ENCODE measurements around the gene JMY. TPM values are rescaled to one million over a fixed set of nuclear protein-coding genes. Genes with fewer than 3 reads are reported as not detected.

Gene JMY
- total RNA-seq, 5 donors from 2014 or later (not counting 1 experiment from before 2014, with no cell fraction given): 18.0 to 45.3 (median 21.1) TPM

DNA sequence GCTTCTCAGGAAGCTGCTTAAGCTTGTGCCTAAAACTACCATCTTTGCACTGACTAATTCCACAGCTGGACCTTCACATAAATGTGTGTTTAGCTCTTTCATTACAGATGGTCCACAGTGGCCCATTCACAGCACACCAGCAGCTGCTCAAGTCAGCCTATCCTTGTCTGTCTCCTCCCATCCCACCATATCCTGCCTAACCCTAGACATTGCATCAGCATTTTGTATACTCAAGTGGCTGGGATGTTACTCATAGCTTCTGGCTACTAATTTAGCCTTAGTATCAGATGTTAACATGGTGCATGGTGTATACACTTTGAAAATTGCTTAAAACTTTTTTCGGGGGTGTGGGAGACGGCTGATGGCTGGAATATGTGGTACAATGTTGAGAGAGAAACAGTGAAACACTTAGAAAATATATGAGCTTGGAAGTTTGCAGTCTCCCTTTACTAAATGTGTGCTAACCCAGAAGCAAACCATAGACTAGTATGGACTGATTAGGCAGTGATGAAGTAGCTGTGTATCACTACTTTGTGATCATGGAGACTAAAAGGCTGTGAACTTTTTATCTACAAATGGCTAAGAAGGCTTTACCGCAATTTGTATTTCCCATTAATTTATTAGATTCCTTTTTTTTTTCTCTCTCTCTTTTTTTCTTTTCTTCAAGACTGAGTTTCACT is 83.1 kb downstream of the JMY start:
- H3K36me3 ChIP-seq (ENCODE audit: control insufficient read depth in 2 of 2, extremely low read depth in 1 of 2, insufficient read depth in 1 of 2, low read length in 1 of 2): peaks cover 0 to 53% of the 10 kb centered on the region in 2 donors
- WGBS (ENCODE audit: insufficient coverage): 100% methylated on average over 2 of the region's 3 CpGs
- Mint-ChIP-seq H3K27ac (no peak overlapping the region), H3K27me3 (no peaks in the 10 kb centered on the region), H3K4me3 (no peak overlapping the region), H3K4me1 (no peaks in the 10 kb centered on the region), H3K9me3 (no peaks in the 10 kb centered on the region), H3K36me3 (peaks cover 55% of the 10 kb centered on the region)
- H3K27me3 ChIP-seq (replicated peaks in 1 of 2; ENCODE audit: control insufficient read depth in 2 of 2, extremely low read depth in 1 of 2, insufficient read depth in 2 of 2, low read length in 1 of 2): no peaks in the 10 kb centered on the region
- no peaks in the 10 kb centered on the region for H3K4me1 ChIP-seq (ENCODE audit: control insufficient read depth in 1 of 2, extremely low read depth in 1 of 2, insufficient read depth in 2 of 2, low read length in 2 of 2)
- no peak overlapping the region for H3K4me3 ChIP-seq (ENCODE audit: control insufficient read depth in 1 of 2, extremely low read depth in 1 of 2, low read length in 1 of 2)
- no peaks in the 10 kb centered on the region for H3K9me3 ChIP-seq
- peak in 1 of 4 experiments; percentile 24 for ATAC-seq (replicated peaks in 1 of 4)
- ChIA-PET POLR2A (interaction anchor here (0.6 to 0.7 kb wide), 2 partner anchors 9 to 15 kb away, joined by 5 to 6 read pairs; no protein-coding TSS in a partner anchor), CTCF (no interaction called here)
- no peak overlapping the region for H3K27ac ChIP-seq (ENCODE audit: low read length)
- no peak for DNase-seq

DNA sequence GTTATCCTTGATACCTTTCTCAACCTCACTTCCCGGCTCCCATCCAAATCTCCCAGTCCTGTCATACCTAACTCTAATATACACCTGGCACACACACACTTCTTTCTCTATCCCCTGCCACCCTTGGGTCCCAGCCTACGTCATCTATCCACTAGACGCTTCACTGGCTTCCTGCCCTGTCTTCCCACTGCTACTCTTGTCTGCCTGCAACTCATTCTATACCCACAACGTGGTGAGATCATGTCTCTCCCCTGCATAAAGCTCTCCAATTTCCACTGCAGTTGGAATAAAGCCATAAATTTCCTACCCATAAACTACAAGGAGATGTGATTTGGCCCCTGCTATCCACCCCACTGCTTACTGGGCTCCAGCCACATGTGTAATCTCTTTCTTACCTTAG is 93.5 kb downstream of the JMY start:
- no peaks in the 10 kb centered on the region for H3K4me1 ChIP-seq (ENCODE audit: control insufficient read depth in 1 of 2, extremely low read depth in 1 of 2, insufficient read depth in 2 of 2, low read length in 2 of 2)
- H3K36me3 ChIP-seq (ENCODE audit: control insufficient read depth in 2 of 2, extremely low read depth in 1 of 2, insufficient read depth in 1 of 2, low read length in 1 of 2): no peaks in the 10 kb centered on the region
- 90% methylated on average over 4 of the region's 4 CpGs for WGBS (ENCODE audit: insufficient coverage)
- no peak overlapping the region for H3K4me3 Mint-ChIP-seq
- H3K27ac Mint-ChIP-seq: no peak overlapping the region
- H3K9me3 Mint-ChIP-seq: no peaks in the 10 kb centered on the region
- H3K36me3 Mint-ChIP-seq: peaks cover 3% of the 10 kb centered on the region
- CTCF ChIA-PET: no interaction called here
- H3K27me3 ChIP-seq (replicated peaks in 1 of 2; ENCODE audit: control insufficient read depth in 2 of 2, extremely low read depth in 1 of 2, insufficient read depth in 2 of 2, low read length in 1 of 2): peaks cover 0 to 8% of the 10 kb centered on the region in 2 experiments
- ATAC-seq (replicated peaks in 1 of 4): no peak
- POLR2A ChIA-PET: no interaction called here
- H3K9me3 ChIP-seq: no peaks in the 10 kb centered on the region
- no peak overlapping the region for H3K27ac ChIP-seq (ENCODE audit: low read length)
- H3K4me3 ChIP-seq (ENCODE audit: control insufficient read depth in 1 of 2, extremely low read depth in 1 of 2, low read length in 1 of 2): no peak overlapping the region
- peaks cover 0 to 7% of the 10 kb centered on the region in 2 donors for H3K27me3 Mint-ChIP-seq
- no peaks in the 10 kb centered on the region for H3K4me1 Mint-ChIP-seq
- DNase-seq: no peak

DNA sequence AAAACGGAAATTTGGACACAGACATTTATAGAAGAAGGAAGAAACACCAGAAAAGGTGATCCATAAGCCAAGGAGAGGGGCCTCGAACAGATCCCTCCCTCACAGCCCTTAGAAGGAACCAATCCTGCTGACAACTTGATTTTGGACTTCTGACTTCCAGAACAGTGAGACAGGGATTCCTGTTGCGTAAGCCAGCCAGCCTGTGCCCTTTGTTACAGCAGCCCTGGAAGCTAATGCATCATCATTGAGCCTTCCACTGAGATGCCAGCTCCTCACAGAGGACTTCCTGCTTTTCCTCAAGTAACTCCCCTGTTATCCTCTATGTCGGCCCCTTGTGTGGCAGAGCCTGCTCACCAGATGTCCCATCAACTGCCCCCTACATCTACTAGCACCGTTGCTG is 94.1 kb downstream of the JMY start:
- H3K36me3 Mint-ChIP-seq: peaks cover 3% of the 10 kb centered on the region
- ChIA-PET CTCF (no interaction called here), POLR2A (no interaction called here)
- Histone ChIP-seq H3K4me1 (ENCODE audit: control insufficient read depth in 1 of 2, extremely low read depth in 1 of 2, insufficient read depth in 2 of 2, low read length in 2 of 2) (no peaks in the 10 kb centered on the region), H3K27me3 (replicated peaks in 1 of 2; ENCODE audit: control insufficient read depth in 2 of 2, extremely low read depth in 1 of 2, insufficient read depth in 2 of 2, low read length in 1 of 2) (peaks cover 0 to 8% of the 10 kb centered on the region in 2 experiments), H3K4me3 (ENCODE audit: control insufficient read depth in 1 of 2, extremely low read depth in 1 of 2, low read length in 1 of 2) (no peak overlapping the region), H3K27ac (ENCODE audit: low read length) (no peak overlapping the region), H3K9me3 (no peaks in the 10 kb centered on the region), H3K36me3 (ENCODE audit: control insufficient read depth in 2 of 2, extremely low read depth in 1 of 2, insufficient read depth in 1 of 2, low read length in 1 of 2) (no peaks in the 10 kb centered on the region)
- peaks cover 0 to 7% of the 10 kb centered on the region in 2 donors for H3K27me3 Mint-ChIP-seq
- H3K4me1 Mint-ChIP-seq: no peaks in the 10 kb centered on the region
- DNase-seq: no peak
- ATAC-seq (replicated peaks in 1 of 4): no peak
- no peak overlapping the region for H3K27ac Mint-ChIP-seq
- H3K4me3 Mint-ChIP-seq: no peak overlapping the region
- 63% methylated on average over 3 of the region's 5 CpGs for WGBS (ENCODE audit: insufficient coverage)
- H3K9me3 Mint-ChIP-seq: peaks cover 0 to 3% (median 0%) of the 10 kb centered on the region in 3 donors

DNA sequence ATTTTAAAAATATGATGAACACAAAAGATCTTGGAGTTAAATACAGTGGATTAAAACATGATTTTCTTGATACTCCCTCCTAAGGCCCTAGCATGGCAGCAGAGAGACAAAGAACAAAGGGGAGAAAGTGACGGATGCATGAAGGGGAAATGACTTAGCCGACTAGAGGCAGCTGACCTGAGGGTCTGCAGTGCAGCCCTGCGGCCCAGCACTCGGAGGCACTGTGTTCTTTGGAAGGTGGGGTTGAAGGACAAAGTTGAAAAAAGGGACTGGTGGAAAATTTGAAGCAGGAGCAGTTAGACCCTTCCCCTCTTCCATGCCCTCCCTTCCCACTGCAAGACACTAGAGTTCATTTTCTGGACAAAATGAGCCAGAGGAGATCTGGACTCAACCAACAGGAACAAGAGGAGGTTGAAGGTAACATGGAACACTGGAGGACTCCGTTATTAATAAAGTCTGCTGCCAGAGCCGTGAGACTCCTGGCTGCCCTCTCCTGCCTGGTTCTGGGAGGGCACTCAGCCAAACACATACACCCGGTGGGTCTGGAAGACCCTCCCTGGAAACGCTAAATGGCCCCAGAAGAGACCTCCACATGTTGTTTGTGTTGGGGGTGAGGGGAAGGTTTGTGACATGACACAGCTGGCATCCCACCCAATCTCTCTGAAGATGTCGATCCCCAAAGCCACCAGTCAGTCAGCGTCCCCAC is 98.1 kb downstream of the JMY start:
- peaks cover 4 to 8% (median 4%) of the 10 kb centered on the region in 3 donors for H3K9me3 Mint-ChIP-seq
- no peaks in the 10 kb centered on the region for H3K4me1 Mint-ChIP-seq
- POLR2A ChIA-PET: interaction anchor here in 1 of 2 donors (0.6 kb wide), 1 partner anchor 15 kb away, joined by 6 read pairs; no protein-coding TSS in a partner anchor
- H3K27ac Mint-ChIP-seq: no peak overlapping the region
- DNase-seq (no peak), ATAC-seq (replicated peaks in 1 of 4) (peak in 1 of 4 experiments; percentile 3)
- H3K9me3 ChIP-seq: no peaks in the 10 kb centered on the region
- H3K4me1 ChIP-seq (ENCODE audit: control insufficient read depth in 1 of 2, extremely low read depth in 1 of 2, insufficient read depth in 2 of 2, low read length in 2 of 2): no peaks in the 10 kb centered on the region
- H3K27me3 ChIP-seq (replicated peaks in 1 of 2; ENCODE audit: control insufficient read depth in 2 of 2, extremely low read depth in 1 of 2, insufficient read depth in 2 of 2, low read length in 1 of 2): peaks cover 0 to 8% of the 10 kb centered on the region in 2 experiments
- peaks cover 10 to 12% of the 10 kb centered on the region in 2 donors for H3K27me3 Mint-ChIP-seq
- no peaks in the 10 kb centered on the region for H3K36me3 Mint-ChIP-seq
- H3K4me3 Mint-ChIP-seq: no peak overlapping the region
- no peak overlapping the region for H3K4me3 ChIP-seq (ENCODE audit: control insufficient read depth in 1 of 2, extremely low read depth in 1 of 2, low read length in 1 of 2)
- H3K36me3 ChIP-seq (ENCODE audit: control insufficient read depth in 2 of 2, extremely low read depth in 1 of 2, insufficient read depth in 1 of 2, low read length in 1 of 2): no peaks in the 10 kb centered on the region
- WGBS (ENCODE audit: insufficient coverage): 90% methylated on average over 3 of the region's 10 CpGs
- CTCF ChIA-PET: no interaction called here
- H3K27ac ChIP-seq (ENCODE audit: low read length): no peak overlapping the region

DNA sequence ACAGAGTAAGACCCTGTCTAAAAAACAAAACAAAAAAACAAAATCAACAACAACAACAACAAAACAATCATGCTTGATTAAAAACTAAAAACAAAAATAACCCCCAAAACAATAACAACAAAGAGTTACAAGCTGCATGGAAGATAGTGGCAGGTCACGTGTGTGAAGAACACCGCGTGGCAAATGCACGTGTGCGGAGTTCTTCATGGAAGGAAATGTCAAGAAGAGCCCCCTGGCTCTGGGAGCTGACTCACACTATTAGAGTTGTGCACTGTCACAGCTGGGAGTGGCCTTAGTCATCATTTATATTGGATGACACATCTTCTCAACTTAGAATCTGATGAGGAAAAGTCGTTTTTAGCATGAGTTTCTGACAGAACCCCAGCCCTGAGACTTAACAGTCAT is 110.5 kb downstream of the JMY start:
- H3K4me3 Mint-ChIP-seq: no peak overlapping the region
- H3K27ac Mint-ChIP-seq: no peak overlapping the region
- Histone ChIP-seq H3K27ac (ENCODE audit: low read length) (no peak overlapping the region), H3K4me3 (ENCODE audit: control insufficient read depth in 1 of 2, extremely low read depth in 1 of 2, low read length in 1 of 2) (no peak overlapping the region), H3K27me3 (replicated peaks in 1 of 2; ENCODE audit: control insufficient read depth in 2 of 2, extremely low read depth in 1 of 2, insufficient read depth in 2 of 2, low read length in 1 of 2) (peaks cover 0 to 15% of the 10 kb centered on the region in 2 experiments), H3K36me3 (ENCODE audit: control insufficient read depth in 2 of 2, extremely low read depth in 1 of 2, insufficient read depth in 1 of 2, low read length in 1 of 2) (no peaks in the 10 kb centered on the region), H3K9me3 (no peaks in the 10 kb centered on the region), H3K4me1 (ENCODE audit: control insufficient read depth in 1 of 2, extremely low read depth in 1 of 2, insufficient read depth in 2 of 2, low read length in 2 of 2) (no peaks in the 10 kb centered on the region)
- no peaks in the 10 kb centered on the region for H3K4me1 Mint-ChIP-seq
- DNase-seq: no peak
- no peaks in the 10 kb centered on the region for H3K9me3 Mint-ChIP-seq
- H3K36me3 Mint-ChIP-seq: no peaks in the 10 kb centered on the region
- ATAC-seq (replicated peaks in 1 of 4): no peak
- ChIA-PET CTCF (no interaction called here), POLR2A (no interaction called here)
- 83% methylated on average over 6 of the region's 6 CpGs for WGBS (ENCODE audit: insufficient coverage)
- H3K27me3 Mint-ChIP-seq: peaks cover 0 to 6% of the 10 kb centered on the region in 2 donors

DNA sequence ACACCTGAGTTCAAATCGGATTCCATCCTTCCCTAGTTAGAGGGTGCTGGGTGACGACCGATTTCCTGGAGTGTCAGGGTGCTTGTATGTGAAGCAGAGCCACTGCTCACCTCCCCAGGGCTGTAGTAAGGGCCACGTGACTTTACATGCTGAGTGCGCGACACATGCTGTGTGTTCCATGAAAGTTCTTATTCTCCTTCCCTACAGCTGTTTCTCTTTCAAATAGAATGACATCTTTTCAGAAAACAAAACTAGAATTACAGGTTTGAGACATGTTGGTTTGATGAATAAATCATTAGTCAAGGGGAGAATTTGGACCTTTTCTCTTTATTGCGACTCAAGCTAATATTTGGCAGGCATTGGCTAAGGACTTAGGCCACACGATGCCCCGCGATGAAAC is 113.1 kb downstream of the JMY start:
- Mint-ChIP-seq H3K36me3 (no peaks in the 10 kb centered on the region), H3K4me3 (no peak overlapping the region), H3K9me3 (no peaks in the 10 kb centered on the region), H3K27me3 (peaks cover 0 to 6% of the 10 kb centered on the region in 2 donors), H3K4me1 (no peaks in the 10 kb centered on the region), H3K27ac (no peak overlapping the region)
- no peak overlapping the region for H3K4me3 ChIP-seq (ENCODE audit: control insufficient read depth in 1 of 2, extremely low read depth in 1 of 2, low read length in 1 of 2)
- DNase-seq: no peak
- CTCF ChIA-PET: no interaction called here
- no peak for ATAC-seq (replicated peaks in 1 of 4)
- POLR2A ChIA-PET: no interaction called here
- no peaks in the 10 kb centered on the region for H3K36me3 ChIP-seq (ENCODE audit: control insufficient read depth in 2 of 2, extremely low read depth in 1 of 2, insufficient read depth in 1 of 2, low read length in 1 of 2)
- H3K9me3 ChIP-seq: no peaks in the 10 kb centered on the region
- H3K4me1 ChIP-seq (ENCODE audit: control insufficient read depth in 1 of 2, extremely low read depth in 1 of 2, insufficient read depth in 2 of 2, low read length in 2 of 2): no peaks in the 10 kb centered on the region
- WGBS (ENCODE audit: insufficient coverage): no CpG with 5 or more reads among the region's 10 CpGs
- no peak overlapping the region for H3K27ac ChIP-seq (ENCODE audit: low read length)
- peaks cover 0 to 3% of the 10 kb centered on the region in 2 experiments for H3K27me3 ChIP-seq (replicated peaks in 1 of 2; ENCODE audit: control insufficient read depth in 2 of 2, extremely low read depth in 1 of 2, insufficient read depth in 2 of 2, low read length in 1 of 2)

All from T-cell (primary cell).